HCEC 1CT (cell line): ENCODE results near the gene RHEB.

Experiments used
- DNase-seq: peaks from one replicate; pipeline ENCODE4 v3.0.0-alpha.2; 2017

Gene RHEB

GRCh38 chr7:151429560-151430331 lies 89.9 kb downstream of the RHEB start:
- DNase-seq: no peak

DNA sequence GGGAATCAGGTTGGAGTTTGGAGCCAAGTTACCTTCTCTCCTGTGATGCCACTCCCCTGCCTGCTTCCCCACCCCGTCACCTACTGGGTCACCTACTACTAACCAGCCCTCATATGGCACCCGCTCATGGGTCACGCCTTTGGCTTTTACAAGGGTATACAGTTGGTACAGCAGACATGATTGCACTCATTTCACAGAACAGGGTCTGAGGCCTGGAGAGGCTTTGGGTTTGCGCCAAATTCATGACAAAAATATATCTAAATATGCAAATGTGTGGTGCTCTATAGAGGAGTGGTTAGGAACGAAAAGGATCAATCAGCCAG lies 90.5 kb downstream of the RHEB start:
- DNase-seq: no peak

GRCh38 chr7:151428378-151429236 lies 91.1 kb downstream of the RHEB start:
- no peak for DNase-seq

DNA sequence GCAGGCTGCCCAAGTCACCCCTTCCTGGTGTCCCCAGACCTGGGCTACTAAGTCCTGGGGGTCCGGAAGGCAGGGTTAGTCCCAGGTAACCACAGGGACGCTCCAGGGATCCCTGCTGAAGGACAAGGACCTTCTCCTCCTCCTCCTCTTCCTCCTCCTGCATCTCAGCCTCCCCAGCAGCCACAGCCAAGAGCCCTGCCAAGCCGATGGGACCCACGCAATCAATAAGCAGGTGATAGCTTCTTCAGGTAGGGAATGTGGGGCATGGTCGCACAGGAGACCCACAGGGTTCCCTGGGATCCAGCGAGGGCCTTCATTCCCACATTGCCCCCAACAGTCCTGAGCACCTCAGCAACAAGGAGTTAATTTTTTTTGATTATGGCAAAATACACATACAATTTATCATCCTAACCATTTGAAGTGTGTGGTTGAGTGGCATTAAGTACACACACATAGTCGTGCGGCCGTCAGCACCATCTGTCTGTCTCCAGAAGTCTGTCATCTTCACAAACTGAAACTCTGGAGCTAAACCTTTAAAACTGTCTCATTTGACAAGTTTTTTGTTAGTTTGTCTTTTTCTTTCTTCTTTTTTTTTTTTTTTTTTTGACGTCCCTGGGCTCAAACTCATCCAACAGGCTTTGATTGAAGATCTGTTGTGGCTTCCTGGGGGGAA lies 91.9 kb downstream of the RHEB start:
- no peak for DNase-seq

DNA sequence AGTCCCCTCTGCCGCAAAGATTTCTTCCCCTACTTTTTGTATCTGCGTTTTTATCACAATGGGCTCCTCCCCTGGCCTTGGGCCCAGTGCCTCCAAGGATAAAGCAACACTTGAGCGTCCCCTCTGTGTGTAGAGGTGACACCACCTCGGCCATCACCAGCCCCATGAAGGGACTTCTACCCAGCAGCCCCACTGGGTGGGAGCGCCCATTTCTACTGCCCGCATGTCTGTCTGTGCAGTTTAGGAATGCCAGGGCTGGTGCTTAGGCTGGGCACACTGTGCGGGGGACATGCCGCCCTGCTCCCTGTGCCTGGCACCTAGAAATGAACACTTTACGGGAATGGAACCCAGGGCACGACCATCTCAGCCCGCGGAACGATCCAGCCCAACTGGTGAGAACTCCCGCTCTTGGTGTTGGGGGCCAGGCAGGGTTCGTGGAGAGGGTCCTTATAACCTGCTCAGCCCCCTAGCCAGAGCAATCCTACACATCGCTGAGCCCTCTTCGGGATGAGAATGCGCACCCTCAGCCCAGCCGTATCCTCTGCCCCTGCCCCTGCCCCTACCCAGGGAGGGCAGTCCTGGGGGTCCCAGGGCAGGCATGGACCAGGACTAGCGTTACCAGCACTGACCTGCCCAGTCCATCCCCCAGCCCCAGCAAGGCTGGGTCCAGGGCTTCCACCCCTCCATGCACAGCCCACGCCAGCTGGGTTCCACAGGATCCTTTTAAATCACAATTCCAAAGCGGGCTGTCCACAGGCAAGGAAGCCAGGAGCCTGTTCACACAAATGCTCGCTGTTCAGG lies 92.6 kb downstream of the RHEB start:
- no peak for DNase-seq

DNA sequence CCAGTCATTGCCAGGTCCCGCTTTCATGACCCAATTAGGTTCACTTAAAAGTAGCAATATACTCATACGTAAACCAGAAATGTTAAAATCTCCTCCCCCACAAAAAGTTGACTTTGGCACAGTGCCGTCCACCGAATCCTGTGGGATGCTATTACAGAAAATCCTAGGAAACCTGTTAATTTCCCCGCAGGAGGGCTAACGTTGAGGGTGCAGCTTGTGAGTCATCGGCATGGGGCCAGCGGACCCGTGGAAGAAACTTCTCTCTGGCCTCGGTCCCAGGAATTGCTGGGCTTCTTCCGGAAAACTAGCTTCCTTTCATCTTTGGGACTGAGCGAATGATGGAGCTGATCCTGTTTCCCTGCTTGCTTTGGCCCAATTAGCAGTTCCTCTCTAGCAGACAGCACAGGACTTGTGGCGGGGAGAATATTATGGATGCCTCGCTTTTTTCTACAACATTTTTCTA lies 93.2 kb downstream of the RHEB start:
- peak; percentile 88 for DNase-seq

GRCh38 chr7:151425670-151426440 lies 93.8 kb downstream of the RHEB start:
- peak; percentile 88 for DNase-seq

GRCh38 chr7:151424799-151425198 lies 94.9 kb downstream of the RHEB start:
- DNase-seq: peak; percentile 51

- DNase-seq: no peak
Observed at GRCh38 chr7:151423936-151424335, 95.8 kb downstream of the RHEB start.

- no peak for DNase-seq
Observed at GRCh38 chr7:151423226-151423625, 96.5 kb downstream of the RHEB start.

- no peak for DNase-seq
Observed at GRCh38 chr7:151422212-151422611, 97.5 kb downstream of the RHEB start.

DNA sequence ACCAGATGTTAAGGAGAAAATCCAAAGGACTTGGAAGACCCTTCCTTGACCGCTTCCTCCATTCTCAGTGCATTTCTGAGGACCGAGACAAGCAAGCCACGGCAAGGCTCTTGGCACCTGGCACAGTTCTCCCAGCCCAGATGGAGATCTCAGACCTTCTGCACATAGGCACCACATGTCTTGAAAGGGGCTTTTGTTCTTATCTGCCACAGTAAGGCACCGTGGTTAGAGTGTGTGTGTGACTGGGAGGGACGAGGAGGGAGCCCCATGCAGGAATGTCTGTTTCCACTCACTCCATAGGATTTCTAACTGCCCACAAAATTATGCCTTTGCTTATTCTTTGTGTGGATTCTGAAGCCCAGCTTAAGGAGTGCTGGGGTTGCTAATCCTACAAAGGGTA lies 99.6 kb downstream of the RHEB start:
- DNase-seq: no peak

DNA sequence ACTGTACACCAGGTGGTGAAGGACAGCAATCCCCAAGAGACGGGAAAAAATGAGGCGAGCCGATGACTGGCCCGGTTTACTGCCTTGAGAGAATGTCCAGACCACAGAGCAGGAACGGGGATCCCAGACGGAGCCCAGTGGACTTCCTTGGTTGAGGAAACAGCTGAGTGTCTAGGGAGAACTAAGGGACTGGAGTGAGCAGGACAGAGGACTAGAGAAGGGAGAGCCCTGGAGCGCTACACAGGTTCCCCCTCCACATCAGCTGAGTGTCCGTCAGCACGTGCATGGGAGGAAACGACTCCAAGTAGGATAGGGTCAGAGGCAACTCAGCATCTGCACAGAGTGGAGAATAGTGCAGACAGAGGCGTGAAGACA lies 102.8 kb downstream of the RHEB start:
- no peak for DNase-seq

GRCh38 chr7:151416112-151416940 lies 103.4 kb downstream of the RHEB start:
- no peak for DNase-seq
